Stimulated activated naive B cell treated with anti-CD40 and anti-IgM and Interleukin-4, amounts not matched to agents 10 μg/mL and 1 μg/mL and 100 μg/mL, for 72 hours (primary cell): ENCODE measurements around the gene GGA2.

Experiments
- ATAC-seq, 2 donors: fragments of 150-1000 bp; cut with Tn5 transposase; replicated peaks; 2 replicates each; pipeline ENCODE4 v1.10.0; 2021; ENCODE audit warnings: moderate library complexity in 1 of 2
- DNase-seq: peaks from one replicate; pipeline ENCODE4 v3.0.0; 2021
- H3K27ac Mint-ChIP-seq: one replicate; pipeline ENCODE4 v1.8.0; 2022; ENCODE audit warnings: mild to moderate bottlenecking, mixed read lengths
- H3K27me3 Mint-ChIP-seq, 2 donors: one replicate each; pipeline ENCODE4 v1.8.0; 2022; ENCODE audit warnings: mixed read lengths in 2 of 2
- H3K36me3 Mint-ChIP-seq, 2 donors: one replicate each; pipeline ENCODE4 v1.8.0; 2022; ENCODE audit warnings: mixed read lengths in 2 of 2, mild to moderate bottlenecking in 1 of 2
- H3K4me1 Mint-ChIP-seq, 2 donors: one replicate each; pipeline ENCODE4 v1.8.0; 2022; ENCODE audit warnings: mixed read lengths in 2 of 2, mild to moderate bottlenecking in 1 of 2
- H3K4me3 Mint-ChIP-seq, 2 donors: one replicate each; pipeline ENCODE4 v1.8.0; 2022; ENCODE audit warnings: mild to moderate bottlenecking in 2 of 2, mixed read lengths in 2 of 2, moderate library complexity in 1 of 2
- H3K9me3 Mint-ChIP-seq, 2 donors: one replicate each; pipeline ENCODE4 v1.8.0; 2022; ENCODE audit warnings: mixed read lengths in 2 of 2, mild to moderate bottlenecking in 1 of 2

The GGA2 gene

GRCh38 chr16:23504453-23505179 is 5.7 kb downstream of the GGA2 start:
- Mint-ChIP-seq H3K4me3 (peak overlapping the region; percentile 74 to 83), H3K27ac (peak overlapping the region; percentile 97), H3K9me3 (peaks cover 2 to 6% of the 10 kb centered on the region in 2 donors), H3K36me3 (peaks cover 29 to 52% of the 10 kb centered on the region in 2 donors), H3K27me3 (no peaks in the 10 kb centered on the region), H3K4me1 (peaks cover 72 to 82% of the 10 kb centered on the region in 2 donors)
- ATAC-seq, result peak; percentile 84 to 86
- peak; percentile 75 for DNase-seq

- H3K4me3 Mint-ChIP-seq, result no peak overlapping the region
- H3K36me3 Mint-ChIP-seq, result peaks cover 25 to 47% of the 10 kb centered on the region in 2 donors
- ATAC-seq, result no peak
- DNase-seq, result no peak
- no peaks in the 10 kb centered on the region for H3K27me3 Mint-ChIP-seq
- peaks cover 2 to 6% of the 10 kb centered on the region in 2 donors for H3K9me3 Mint-ChIP-seq
- peak overlapping the region; percentile 97 for H3K27ac Mint-ChIP-seq
- peaks cover 68 to 82% of the 10 kb centered on the region in 2 donors for H3K4me1 Mint-ChIP-seq
Measured at GRCh38 chr16:23504076-23504452, 6.2 kb downstream of the GGA2 start.

- H3K9me3 Mint-ChIP-seq, result no peaks in the 10 kb centered on the region
Measured at GRCh38 chr16:23502466-23502865, 7.8 kb downstream of the GGA2 start.

GRCh38 chr16:23501291-23501690 is 9.0 kb downstream of the GGA2 start:
- Mint-ChIP-seq H3K36me3 (peaks cover 21 to 40% of the 10 kb centered on the region in 2 donors), H3K9me3 (no peaks in the 10 kb centered on the region), H3K4me1 (peaks cover 67 to 89% of the 10 kb centered on the region in 2 donors), H3K27ac (peak overlapping the region; percentile 66), H3K27me3 (no peaks in the 10 kb centered on the region), H3K4me3 (peak overlapping the region in 1 of 2 donors; percentile 28)
- no peak for ATAC-seq
- DNase-seq, result no peak

More at GRCh38 chr16:23502466-23502865, 7.8 kb downstream of the GGA2 start:
- no peaks in the 10 kb centered on the region for H3K27me3 Mint-ChIP-seq
- peaks cover 68 to 86% of the 10 kb centered on the region in 2 donors for H3K4me1 Mint-ChIP-seq
- no peak overlapping the region for H3K4me3 Mint-ChIP-seq
- H3K36me3 Mint-ChIP-seq, result peaks cover 19 to 43% of the 10 kb centered on the region in 2 donors
- DNase-seq (no peak), ATAC-seq (no peak)
- H3K27ac Mint-ChIP-seq, result no peak overlapping the region

- Mint-ChIP-seq H3K4me3 (peak overlapping the region in 1 of 2 donors; percentile 28), H3K36me3 (peaks cover 23 to 36% of the 10 kb centered on the region in 2 donors)
- DNase-seq, result no peak
Measured at GRCh38 chr16:23500862-23501225, 9.4 kb downstream of the GGA2 start.

GRCh38 chr16:23500212-23500861 is 10.0 kb downstream of the GGA2 start:
- Mint-ChIP-seq H3K9me3 (no peaks in the 10 kb centered on the region), H3K4me1 (peaks cover 61 to 81% of the 10 kb centered on the region in 2 donors)

More at GRCh38 chr16:23500862-23501225, 9.4 kb downstream of the GGA2 start:
- Mint-ChIP-seq H3K27me3 (no peaks in the 10 kb centered on the region), H3K27ac (peak overlapping the region; percentile 66), H3K4me1 (peaks cover 64 to 86% of the 10 kb centered on the region in 2 donors), H3K9me3 (no peaks in the 10 kb centered on the region)
- ATAC-seq, result no peak

GRCh38 chr16:23499801-23500200 is 10.5 kb downstream of the GGA2 start:
- Mint-ChIP-seq H3K4me3 (peak overlapping the region; percentile 68 to 69), H3K9me3 (no peaks in the 10 kb centered on the region), H3K36me3 (peaks cover 21 to 41% of the 10 kb centered on the region in 2 donors), H3K27me3 (no peaks in the 10 kb centered on the region), H3K4me1 (peaks cover 59 to 76% of the 10 kb centered on the region in 2 donors), H3K27ac (peak overlapping the region; percentile 88)
- DNase-seq (no peak), ATAC-seq (peak in 1 of 2 donors; percentile 21)

More at GRCh38 chr16:23500212-23500861, 10.0 kb downstream of the GGA2 start:
- Mint-ChIP-seq H3K36me3 (peaks cover 23 to 40% of the 10 kb centered on the region in 2 donors), H3K27ac (peak overlapping the region; percentile 88), H3K4me3 (peak overlapping the region; percentile 68 to 69), H3K27me3 (no peaks in the 10 kb centered on the region)
- ATAC-seq, result no peak
- DNase-seq, result no peak

GRCh38 chr16:23498863-23499262 is 11.4 kb downstream of the GGA2 start:
- H3K9me3 Mint-ChIP-seq, result no peaks in the 10 kb centered on the region
- H3K4me3 Mint-ChIP-seq, result no peak overlapping the region
- no peaks in the 10 kb centered on the region for H3K27me3 Mint-ChIP-seq
- peaks cover 51 to 70% of the 10 kb centered on the region in 2 donors for H3K4me1 Mint-ChIP-seq
- no peak for ATAC-seq
- H3K27ac Mint-ChIP-seq, result peak overlapping the region; percentile 91
- DNase-seq, result no peak
- peaks cover 23 to 43% of the 10 kb centered on the region in 2 donors for H3K36me3 Mint-ChIP-seq

- peak overlapping the region; percentile 72 for H3K27ac Mint-ChIP-seq
- H3K4me3 Mint-ChIP-seq, result peak overlapping the region; percentile 15 to 39
- no peaks in the 10 kb centered on the region for H3K27me3 Mint-ChIP-seq
- H3K9me3 Mint-ChIP-seq, result no peaks in the 10 kb centered on the region
- H3K4me1 Mint-ChIP-seq, result peaks cover 47 to 64% of the 10 kb centered on the region in 2 donors
- no peak for ATAC-seq
- no peak for DNase-seq
- H3K36me3 Mint-ChIP-seq, result peaks cover 30 to 50% of the 10 kb centered on the region in 2 donors
Measured at GRCh38 chr16:23497543-23497868, 12.8 kb downstream of the GGA2 start.

- Mint-ChIP-seq H3K36me3 (peaks cover 35 to 51% of the 10 kb centered on the region in 2 donors), H3K27me3 (no peaks in the 10 kb centered on the region), H3K4me1 (peaks cover 42 to 59% of the 10 kb centered on the region in 2 donors), H3K9me3 (no peaks in the 10 kb centered on the region), H3K27ac (peak overlapping the region; percentile 72), H3K4me3 (peak overlapping the region; percentile 15 to 39)
- DNase-seq (no peak), ATAC-seq (peak; percentile 91 to 92)
Measured at GRCh38 chr16:23496821-23497542, 13.3 kb downstream of the GGA2 start.

- no peak for DNase-seq
- no peaks in the 10 kb centered on the region for H3K9me3 Mint-ChIP-seq
- no peak overlapping the region for H3K4me3 Mint-ChIP-seq
- H3K27ac Mint-ChIP-seq, result peak overlapping the region; percentile 47
- peaks cover 30 to 46% of the 10 kb centered on the region in 2 donors for H3K4me1 Mint-ChIP-seq
- H3K36me3 Mint-ChIP-seq, result peaks cover 43 to 55% of the 10 kb centered on the region in 2 donors
- no peaks in the 10 kb centered on the region for H3K27me3 Mint-ChIP-seq
- ATAC-seq, result no peak
Measured at GRCh38 chr16:23495671-23496070, 14.6 kb downstream of the GGA2 start.

- H3K36me3 Mint-ChIP-seq, result peaks cover 47 to 55% of the 10 kb centered on the region in 2 donors
- no peak overlapping the region for H3K4me3 Mint-ChIP-seq
- no peaks in the 10 kb centered on the region for H3K27me3 Mint-ChIP-seq
- DNase-seq (no peak), ATAC-seq (no peak)
- no peaks in the 10 kb centered on the region for H3K9me3 Mint-ChIP-seq
- H3K4me1 Mint-ChIP-seq, result peaks cover 19 to 31% of the 10 kb centered on the region in 2 donors
- H3K27ac Mint-ChIP-seq, result peak overlapping the region; percentile 78
Measured at GRCh38 chr16:23494188-23494587, 16.1 kb downstream of the GGA2 start.

GRCh38 chr16:23491490-23492391 is 18.6 kb downstream of the GGA2 start:
- H3K4me3 Mint-ChIP-seq, result no peak overlapping the region
- DNase-seq (no peak), ATAC-seq (no peak)
- H3K27ac Mint-ChIP-seq, result peak overlapping the region; percentile 37
- peaks cover 40 to 47% of the 10 kb centered on the region in 2 donors for H3K36me3 Mint-ChIP-seq
- H3K4me1 Mint-ChIP-seq, result peaks cover 3 to 6% of the 10 kb centered on the region in 2 donors
- H3K27me3 Mint-ChIP-seq, result no peaks in the 10 kb centered on the region
- no peaks in the 10 kb centered on the region for H3K9me3 Mint-ChIP-seq
